RKO (cell line): Measurements from ENCODE around the gene TPGS1.

Experiments
- DNase-seq: peaks from one replicate; pipeline ENCODE4 v3.0.0-alpha.2; 2016; ENCODE audit warnings: low spot score

TPGS1 gene

DNA sequence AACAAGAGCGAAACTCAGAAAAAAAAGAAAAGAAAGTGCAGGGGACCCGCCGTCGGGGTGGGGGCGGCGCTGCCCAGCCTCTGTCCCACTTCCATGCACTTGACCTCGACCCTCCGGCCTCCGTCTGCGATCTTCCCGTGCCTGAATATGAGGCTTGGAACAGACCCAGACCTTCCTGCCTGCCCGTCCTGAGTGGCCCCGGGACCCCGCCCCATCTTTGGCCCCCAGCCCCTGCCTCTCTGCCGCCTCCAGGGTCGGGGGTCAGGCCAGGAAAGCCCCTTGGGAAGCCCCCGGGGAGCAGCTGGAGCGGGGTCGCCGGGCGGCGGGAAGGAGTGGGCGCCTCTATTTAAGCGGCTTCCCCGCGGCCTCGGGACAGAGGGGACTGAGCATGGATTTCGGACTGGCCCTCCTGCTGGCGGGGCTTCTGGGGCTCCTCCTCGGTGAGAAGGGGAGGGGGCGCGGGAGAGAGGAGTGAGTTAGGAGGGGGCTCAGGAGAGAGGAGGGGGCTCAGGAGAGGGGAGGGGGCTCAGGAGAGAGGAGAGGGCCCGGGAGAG, 11.1 kb upstream of the TPGS1 start, which contains the start of gene MADCAM1:
Gene MADCAM1 (plus strand): TSS at position 375 of the 554 bp plus-strand sequence. CDS start 14 bp downstream, at position 389.
- no peak for DNase-seq

DNA sequence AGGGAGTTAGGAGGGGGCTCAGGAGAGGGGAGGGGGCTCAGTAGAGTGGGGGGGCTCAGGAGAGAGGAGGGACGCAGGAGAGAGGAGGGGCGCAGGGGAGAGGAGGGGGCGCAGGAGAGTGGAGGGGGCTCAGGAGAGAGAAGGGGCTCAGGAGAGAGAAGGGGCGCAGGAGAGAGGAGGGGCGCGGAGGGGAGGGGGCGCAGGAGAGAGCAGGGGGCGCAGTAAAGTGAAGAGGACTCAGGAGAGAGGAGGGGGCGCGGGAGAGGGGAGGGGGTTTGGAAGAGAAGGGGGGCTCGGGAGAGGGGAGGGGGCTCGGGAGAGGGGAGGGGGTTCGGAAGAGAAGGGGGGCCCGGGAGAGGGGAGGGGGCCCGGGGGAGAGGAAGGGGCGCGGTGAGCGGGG, 10.3 kb upstream of the TPGS1 start:
- DNase-seq, result no peak

DNA sequence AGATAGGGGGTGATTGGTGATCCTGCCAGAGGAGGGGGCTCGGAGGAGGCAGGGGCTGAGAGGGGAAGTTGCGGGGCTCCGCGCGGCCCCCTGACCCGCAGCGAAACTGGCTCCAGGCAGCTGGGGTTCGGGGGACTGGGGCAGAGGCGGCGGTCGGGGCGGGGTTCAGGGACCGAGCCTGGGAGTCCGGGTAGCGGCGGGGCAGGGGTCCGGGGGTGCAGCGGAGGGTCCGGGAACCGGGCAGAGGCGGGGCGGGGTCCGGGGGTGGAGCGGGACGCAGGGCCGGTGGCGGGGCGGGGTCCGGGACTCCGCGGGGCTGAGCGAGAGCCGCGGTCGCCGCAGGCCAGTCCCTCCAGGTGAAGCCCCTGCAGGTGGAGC, 9.8 kb upstream of the TPGS1 start:
- no peak for DNase-seq

DNA sequence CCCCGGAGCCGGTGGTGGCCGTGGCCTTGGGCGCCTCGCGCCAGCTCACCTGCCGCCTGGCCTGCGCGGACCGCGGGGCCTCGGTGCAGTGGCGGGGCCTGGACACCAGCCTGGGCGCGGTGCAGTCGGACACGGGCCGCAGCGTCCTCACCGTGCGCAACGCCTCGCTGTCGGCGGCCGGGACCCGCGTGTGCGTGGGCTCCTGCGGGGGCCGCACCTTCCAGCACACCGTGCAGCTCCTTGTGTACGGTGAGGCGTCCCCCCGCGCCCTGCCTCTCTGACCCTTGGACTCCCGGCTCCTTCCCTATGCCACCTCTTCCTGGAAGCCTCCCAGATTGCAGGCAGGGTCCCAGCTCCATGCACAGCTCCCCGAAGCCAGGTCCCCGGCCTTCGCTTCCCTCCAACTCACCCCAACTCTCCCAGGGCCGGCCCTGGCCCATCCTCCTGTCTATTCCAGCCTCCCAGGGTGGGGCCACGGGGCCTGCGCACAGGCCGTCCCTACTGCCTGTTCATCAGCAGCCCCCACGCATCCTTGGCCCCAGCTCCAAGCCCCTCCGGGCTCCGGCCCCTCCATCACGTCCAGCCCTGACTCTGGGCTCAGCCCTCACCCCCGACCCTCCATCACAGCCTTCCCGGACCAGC, 9.3 kb upstream of the TPGS1 start:
- DNase-seq, result peak; percentile 27

DNA sequence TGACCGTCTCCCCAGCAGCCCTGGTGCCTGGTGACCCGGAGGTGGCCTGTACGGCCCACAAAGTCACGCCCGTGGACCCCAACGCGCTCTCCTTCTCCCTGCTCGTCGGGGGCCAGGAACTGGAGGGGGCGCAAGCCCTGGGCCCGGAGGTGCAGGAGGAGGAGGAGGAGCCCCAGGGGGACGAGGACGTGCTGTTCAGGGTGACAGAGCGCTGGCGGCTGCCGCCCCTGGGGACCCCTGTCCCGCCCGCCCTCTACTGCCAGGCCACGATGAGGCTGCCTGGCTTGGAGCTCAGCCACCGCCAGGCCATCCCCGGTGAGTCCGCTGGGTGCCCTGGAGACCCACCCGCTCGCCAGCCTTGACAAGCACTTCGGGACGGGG, 8.8 kb upstream of the TPGS1 start:
- no peak for DNase-seq

DNA sequence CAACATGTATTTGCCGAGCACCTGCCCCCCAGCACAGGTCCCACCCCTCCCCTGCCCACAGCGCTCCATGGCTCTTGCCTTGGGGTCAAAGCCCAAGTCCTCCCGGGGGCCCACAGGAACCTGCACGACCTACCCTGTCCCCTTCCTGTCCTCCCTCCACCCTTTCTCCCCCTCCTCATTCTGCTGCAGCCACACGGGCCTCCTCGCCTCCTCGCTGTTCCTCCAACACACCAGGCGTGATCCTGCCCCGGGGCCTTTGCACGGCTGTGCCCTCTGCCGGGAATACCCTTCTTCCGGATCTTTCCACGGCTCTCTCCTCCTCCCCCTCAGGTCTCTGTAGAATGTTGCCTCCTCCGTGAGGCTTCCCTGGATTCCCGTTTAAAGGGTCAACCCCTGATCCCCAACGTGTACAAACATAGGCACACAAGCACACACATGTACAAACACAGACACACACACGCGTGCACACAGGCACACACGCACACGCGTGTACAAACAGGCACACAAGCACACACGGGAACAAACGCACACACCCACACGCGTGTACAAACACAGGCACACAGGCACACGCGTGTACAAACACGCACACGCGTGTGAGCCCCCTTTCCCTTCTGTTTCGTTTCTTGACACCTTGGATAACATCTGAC, 8.2 kb upstream of the TPGS1 start:
- no peak for DNase-seq

DNA sequence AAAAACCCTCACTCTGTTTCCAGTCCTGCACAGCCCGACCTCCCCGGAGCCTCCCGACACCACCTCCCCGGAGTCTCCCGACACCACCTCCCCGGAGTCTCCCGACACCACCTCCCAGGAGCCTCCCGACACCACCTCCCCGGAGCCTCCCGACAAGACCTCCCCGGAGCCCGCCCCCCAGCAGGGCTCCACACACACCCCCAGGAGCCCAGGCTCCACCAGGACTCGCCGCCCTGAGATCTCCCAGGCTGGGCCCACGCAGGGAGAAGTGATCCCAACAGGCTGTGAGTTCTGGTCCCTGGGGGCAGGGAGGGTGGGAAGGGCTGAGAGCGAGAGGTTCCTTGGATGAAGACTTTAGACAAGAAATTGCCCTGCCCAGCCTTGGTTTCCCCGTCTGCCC, 5.7 kb upstream of the TPGS1 start:
- DNase-seq, result no peak

DNA sequence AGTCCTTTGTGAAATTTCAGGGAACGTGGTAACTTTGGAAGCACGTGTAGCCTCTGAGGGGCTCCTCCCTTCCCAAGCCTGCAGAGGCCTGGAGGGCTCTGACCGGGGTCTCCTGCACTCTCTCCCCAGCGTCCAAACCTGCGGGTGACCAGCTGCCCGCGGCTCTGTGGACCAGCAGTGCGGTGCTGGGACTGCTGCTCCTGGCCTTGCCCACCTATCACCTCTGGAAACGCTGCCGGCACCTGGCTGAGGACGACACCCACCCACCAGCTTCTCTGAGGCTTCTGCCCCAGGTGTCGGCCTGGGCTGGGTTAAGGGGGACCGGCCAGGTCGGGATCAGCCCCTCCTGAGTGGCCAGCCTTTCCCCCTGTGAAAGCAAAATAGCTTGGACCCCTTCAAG, 2.7 kb upstream of the TPGS1 start:
- no peak for DNase-seq

DNA sequence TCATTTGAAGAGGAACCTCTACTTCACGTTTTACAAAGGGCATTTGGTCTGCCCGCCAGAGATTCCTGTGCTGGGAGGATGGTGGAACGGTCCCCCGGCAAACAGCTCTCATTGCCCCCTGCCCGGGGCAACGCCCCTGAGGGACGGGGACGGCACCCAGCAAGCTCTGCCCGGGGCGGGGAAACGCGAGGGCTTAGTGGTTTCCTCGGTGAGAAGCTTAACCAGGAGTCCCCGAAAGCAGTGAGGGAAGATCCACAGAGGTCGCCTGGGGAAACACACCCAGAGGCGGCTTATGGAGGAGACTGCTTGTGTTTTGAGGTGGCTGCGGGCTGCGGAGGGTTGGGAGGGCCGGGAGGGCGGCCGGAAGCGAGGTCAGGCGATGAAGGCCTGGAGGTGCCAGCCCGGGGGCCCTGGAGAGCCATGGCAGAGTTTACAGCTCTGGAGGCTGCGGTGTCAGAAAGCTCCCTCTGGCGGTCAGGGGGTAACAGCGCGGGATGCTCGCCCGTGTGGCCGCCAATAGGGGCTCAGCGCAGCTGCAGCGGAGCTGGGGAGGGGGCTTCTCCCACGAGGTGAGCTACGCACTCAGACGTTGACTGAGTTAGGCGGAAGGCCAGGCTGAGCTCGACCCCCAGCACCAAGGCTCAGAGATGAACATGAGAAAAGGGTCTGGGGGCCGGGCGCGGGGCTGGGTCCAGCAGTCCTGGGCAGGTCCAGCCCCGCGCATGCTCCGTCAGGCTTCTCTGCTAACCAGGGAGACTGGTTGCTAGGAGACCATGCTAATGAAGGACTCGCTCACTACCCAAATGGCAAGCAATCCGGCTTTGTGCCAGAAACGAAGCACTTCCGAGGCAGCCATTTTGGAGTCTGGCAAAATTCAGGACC, 652 bp upstream of the TPGS1 start:
- DNase-seq, result peak; percentile 99

DNA sequence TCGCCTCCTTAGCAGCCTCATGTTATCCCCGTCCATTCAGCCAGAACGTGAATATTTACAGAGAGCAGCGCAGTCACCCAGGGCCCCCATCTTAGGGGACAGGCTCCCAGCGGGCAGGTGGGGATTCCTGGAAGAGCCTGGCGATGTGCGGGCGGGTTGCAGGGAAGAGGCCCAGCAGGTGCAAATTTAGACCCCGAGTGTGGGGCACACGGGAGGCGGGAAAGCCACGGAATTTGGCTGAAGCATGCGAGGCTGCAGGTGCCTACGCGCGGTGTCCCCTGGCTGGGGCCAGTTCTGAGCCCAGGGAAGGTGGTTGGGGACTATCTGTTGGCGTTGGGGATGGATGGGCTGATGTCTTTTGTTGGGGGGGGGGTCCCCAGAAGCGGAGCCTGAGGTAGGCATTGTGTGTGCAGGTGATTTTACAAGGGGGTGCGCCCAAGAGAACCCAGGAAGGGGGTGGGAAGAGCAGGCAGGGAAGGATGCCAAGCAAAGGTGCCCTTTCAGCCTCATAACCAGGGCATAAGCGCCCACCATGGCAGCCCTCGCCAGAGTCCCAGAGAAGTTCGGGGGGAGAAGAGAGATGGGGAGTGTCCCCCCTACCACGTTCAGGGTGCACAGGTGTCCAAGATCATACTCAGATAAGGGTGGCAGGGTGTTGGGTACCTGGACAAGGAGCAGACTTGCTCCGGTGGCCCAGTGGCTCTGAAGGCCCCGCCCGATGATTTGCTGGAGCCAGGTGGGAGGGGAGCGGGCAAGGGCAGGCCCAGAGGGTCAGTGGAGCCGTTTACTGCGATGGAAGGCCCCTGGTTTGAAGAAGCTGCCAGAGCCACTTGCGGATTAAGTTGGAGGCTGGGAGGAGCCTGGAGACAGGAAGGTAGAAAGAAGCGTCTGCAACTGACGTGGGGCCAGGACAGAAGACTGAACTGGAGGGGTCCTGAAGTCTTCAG, 1.2 kb downstream of the TPGS1 start:
- DNase-seq, result no peak

DNA sequence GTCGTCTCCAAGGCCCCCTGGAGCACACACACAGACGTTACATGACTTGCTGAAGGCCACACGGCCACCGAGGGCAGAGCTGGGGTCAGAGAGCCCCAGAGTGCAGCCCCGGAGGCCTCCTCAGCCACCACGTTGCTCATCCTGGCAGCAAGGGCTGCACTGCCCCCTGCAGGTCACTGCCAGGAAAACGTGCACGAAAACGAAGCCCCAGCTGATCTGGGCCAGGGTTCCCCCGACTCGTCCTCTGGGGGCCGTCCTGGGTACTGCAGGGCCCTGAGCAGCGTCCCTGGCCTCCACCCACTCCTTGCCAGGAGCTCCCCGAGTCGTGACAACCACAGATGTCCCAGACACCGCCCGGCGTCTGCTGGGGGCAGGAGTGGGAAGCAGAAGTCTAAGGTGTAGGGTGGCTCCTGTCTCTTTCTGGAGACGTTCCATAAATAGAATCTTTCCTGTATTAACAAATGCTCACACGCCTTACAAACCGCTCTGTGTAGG, 3.4 kb downstream of the TPGS1 start:
- peak; percentile 87 for DNase-seq

DNA sequence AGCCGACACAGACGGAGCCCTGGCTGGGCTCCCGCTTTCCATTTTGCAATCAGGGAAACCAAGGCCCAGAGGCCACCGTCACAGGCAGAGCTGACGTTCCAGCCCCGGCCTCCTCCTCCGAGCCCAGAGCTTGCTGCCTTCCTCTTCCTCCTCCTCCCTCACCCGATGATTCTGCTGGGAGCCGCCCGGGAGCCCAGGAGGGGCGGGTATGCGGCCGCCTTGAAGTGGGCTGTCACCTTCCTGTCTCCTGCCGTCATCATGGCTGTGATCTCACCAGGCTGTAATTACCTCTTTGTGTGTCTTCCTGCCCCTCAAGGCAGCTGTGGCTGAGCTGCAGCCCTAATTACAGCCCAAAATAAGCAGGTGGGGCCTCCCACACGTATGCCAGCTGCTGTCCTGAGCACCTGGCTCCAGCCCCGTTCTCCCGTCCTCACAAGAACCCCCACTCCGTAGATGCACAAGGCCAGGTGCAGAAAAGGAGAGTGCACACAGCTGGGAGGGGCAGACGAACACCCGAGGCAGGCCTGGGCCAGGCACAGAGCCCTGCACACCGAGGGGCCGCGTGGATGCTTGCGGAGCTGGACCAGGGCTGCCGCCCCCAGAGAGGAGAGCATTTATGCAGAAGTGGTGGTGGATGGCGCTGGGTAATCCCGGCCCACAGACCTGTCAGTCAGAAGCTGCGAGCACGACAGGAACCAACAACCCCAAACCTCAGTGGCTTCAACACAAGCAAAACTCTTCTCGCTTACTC, 4.0 kb downstream of the TPGS1 start:
- DNase-seq, result peak; percentile 29

DNA sequence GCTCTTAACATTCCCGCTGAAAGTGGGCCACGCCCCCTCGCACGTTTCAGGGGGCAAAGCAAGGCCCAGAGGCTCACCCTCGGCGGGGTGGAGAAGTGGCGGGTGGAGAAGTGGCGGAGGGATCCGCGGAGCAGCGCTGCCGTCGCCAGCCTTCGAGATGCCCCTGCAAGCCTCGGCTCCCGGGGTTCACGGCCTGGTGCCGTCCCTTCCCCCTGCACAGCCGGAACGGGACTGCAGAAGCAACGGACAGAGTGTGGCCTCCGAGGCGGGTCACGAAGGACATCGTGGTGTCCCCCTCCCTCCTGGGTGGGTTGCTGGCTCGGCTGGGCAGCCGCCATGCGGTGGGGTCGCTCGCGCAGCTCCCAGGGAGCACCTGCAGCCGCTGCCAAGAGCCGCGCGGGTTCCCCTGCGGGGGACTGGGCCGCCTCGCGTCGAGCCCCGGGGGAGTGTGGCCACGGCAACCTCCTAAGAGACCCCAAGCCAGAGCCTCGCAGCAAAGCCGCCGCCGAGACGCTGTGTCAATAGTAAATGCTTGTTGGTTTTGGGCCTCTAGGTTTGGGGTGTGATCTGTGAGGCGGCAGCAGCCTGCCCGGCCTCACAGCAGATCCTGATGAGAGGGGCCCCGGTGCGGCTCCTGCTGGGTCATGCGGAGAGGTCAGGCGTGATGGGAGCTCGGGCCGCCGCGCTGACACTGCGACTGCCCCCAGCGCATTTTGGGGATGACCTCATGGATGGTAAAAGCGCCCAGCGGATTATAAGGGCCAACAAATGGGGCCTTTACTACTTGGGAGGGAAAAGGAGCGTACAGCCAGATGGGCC, 5.5 kb downstream of the TPGS1 start:
- peak; percentile 25 for DNase-seq

DNA sequence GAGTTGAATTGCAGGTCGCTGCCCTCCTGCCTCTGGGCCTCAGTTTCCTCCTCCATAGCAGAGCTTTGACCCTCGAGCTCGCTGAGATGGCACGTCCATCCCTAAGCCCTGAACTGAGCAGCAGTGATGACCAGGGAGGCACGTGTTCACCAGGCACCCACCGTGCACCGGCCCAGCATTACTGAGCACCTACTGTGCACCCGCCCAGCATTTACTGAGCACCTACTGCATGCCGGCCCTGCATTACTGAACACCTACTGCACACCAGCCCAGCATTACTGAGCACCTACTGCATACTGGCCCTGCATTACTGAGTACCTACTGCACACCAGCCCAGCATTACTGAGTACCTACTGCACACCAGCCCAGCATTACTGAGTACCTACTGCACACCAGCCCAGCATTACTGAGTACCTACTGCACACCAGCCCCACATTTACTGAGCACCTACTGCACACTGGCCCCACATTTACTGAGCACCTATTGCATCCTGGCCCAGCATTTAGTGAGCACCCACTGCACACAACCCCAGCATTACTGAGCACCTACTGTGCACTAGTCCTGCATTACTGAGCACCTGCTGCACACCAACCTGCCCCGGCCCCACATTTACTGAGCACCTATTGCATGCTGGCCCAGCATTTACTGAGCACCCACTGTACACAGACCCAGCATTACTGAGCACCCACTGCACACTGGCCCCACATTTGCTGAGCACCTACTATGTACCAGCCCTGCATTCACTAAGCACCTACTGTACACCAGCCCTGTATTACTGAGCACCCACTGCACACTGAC, 6.3 kb downstream of the TPGS1 start:
- no peak for DNase-seq

DNA sequence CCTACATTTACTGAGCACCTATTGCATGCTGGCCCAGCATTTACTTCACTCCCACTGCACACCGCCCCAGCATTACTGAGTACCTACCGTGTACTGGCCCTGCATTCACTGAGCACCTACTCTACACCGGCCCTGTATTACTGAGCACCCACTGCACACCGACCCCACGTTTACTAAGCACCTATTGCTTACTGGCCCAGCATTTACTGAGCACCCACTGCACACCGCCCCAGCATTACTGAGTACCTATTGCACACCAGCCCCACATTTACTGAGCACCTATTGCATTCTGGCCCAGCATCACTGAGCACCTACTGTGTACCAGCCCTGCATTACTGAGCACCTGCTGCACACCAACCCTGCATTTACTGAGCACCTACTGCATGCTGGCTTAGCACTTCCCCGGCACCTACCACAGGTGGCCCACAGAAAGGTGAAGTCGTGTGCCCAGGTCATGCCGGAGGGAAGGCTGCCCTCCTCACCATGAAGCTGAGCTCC, 6.9 kb downstream of the TPGS1 start:
- no peak for DNase-seq

DNA sequence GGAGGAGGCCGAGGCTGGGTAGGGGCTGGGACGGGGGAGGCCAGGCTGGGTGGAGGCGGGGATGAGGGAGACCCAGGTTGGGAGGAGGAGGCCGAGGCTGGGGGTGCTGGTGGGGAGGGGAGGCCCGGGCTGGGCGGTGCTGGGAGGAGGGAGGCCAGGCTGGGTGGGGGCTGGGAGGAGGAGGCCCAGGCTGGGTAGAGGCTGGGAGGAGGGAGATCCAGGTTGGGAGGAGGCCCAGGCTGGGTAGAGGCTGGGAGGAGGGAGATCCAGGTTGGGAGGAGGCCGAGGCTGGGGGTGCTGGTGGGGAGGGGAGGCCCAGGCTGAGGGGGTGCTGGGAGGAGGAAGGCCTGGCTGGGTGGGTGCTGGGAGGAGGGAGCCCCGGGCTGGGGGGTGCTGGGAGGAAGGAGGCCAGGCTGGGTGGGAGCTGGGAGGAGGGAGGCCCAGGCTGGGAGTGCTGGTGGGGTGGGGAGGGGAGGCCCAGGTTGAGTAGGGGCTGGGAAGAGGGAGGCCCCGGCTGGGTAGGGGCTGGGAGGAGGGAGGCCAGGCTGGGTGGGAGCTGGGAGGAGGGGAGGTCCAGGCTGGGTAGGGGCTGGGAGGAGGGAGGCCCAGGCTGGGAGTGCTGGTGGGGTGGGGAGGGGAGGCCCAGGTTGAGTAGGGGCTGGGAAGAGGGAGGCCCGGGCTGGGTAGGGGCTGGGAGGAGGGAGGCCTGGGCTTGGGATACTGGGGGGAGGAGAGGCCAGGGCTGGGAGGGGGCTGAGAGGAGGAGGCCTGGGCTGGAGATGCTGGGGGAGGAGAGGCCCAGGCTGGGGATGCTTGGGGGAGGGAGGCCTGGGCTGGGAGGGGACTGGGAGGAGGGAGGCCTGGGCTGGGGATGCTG, 10.7 kb downstream of the TPGS1 start:
- DNase-seq, result no peak

DNA sequence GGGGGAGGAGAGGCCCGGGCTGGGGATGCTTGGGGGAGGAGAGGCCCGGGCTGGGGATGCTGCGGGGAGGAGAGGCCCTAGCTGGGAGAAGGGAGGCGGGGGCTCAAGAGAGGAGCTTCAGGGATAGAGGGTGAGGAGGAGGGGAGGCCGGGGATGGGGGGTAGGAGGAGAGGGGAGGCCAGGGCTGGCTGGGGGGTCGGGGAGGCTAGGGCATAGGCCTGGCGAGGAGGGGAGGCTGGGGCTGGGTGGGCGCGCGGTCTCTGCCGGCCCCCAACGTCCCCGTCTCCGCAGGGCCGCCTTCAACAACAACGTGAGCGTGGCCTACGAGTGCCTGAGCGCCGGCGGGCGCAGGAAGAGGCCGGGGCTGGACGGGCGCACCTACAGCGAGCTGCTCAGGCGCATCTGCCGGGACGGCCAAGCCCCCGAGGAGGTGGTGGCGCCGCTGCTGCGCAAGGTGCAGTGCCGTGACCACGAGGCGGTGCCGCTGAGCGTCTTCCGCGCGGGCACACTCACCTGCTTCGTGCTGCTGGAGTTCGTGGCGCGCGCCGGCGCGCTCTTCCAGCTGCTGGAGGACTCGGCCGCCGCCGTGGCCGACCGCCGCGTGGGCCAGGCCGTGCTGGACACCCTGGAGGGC, 11.4 kb downstream of the TPGS1 start:
- DNase-seq, result no peak
